WTC11 (cell line): ENCODE measurements around the gene SCNM1. TPM values are rescaled to one million over a fixed set of nuclear protein-coding genes. Genes with fewer than 3 reads are reported as not detected.

Experiments used
- ATAC-seq: fragments of 200-7000 bp; cut with Tn5 transposase; 2 replicates; pipeline ENCODE4 v1.10.0; 2021; ENCODE audit warnings: mild to moderate bottlenecking, moderate library complexity
- CTCF ChIA-PET: fragments of 300-600 bp; sonication (Branson Sonifier 250); formaldehyde crosslinking; loops from one replicate; lab custom pipeline; 2021; ENCODE audit warnings: antibody characterized with exemption; lab: Charles Lee
- POLR2A ChIA-PET: fragments of 350-600 bp; sonication (Branson Sonifier 250); formaldehyde crosslinking; loops from one replicate; lab custom pipeline; 2021; ENCODE audit warnings: antibody characterized with exemption; lab: Charles Lee
- DNase-seq: peaks from one replicate; pipeline ENCODE4 v3.0.0; 2021; ENCODE audit warnings: low spot score
- H3K27ac Mint-ChIP-seq: 2 replicates; pipeline ENCODE4 v1.8.0; 2021; ENCODE audit warnings: mixed read lengths
- H3K27me3 Mint-ChIP-seq: 2 replicates; pipeline ENCODE4 v1.8.0; 2021; ENCODE audit warnings: low read depth, mild to moderate bottlenecking, moderate library complexity, mixed read lengths
- H3K36me3 Mint-ChIP-seq: 2 replicates; pipeline ENCODE4 v1.8.0; 2021; ENCODE audit warnings: mixed read lengths
- H3K4me1 Mint-ChIP-seq: 2 replicates; pipeline ENCODE4 v1.8.0; 2022; ENCODE audit warnings: mixed read lengths
- H3K4me3 Mint-ChIP-seq: 2 replicates; pipeline ENCODE4 v1.8.0; 2021; ENCODE audit warnings: mild to moderate bottlenecking, moderate library complexity, mixed read lengths
- H3K9me3 Mint-ChIP-seq: 2 replicates; pipeline ENCODE4 v1.8.0; 2021; ENCODE audit warnings: mixed read lengths
- CTCF ChIP-seq: fragments of 200-600 bp; IDR thresholded peaks from 2 replicates; pipeline ENCODE4 v1.8.0; 2022; ENCODE audit warnings: antibody characterized with exemption
- E2F4 ChIP-seq: sonication (generic); formaldehyde crosslinking; IDR thresholded peaks from 2 replicates; pipeline ENCODE4 v1.8.1; 2022; ENCODE audit warnings: low read depth, mild to moderate bottlenecking, moderate library complexity, missing genetic modification reagents, borderline replicate concordance
- E2F5 ChIP-seq: sonication (generic); formaldehyde crosslinking; IDR thresholded peaks from 2 replicates; pipeline ENCODE4 v1.8.1; 2022; ENCODE audit warnings: mild to moderate bottlenecking, moderate library complexity, missing genetic modification reagents
- GABPB1 ChIP-seq: sonication (generic); formaldehyde crosslinking; IDR thresholded peaks from 2 replicates; pipeline ENCODE4 v1.8.1; 2023; ENCODE audit warnings: mild to moderate bottlenecking, missing genetic modification reagents
- IRF1 ChIP-seq: sonication (generic); formaldehyde crosslinking; IDR thresholded peaks from 2 replicates; pipeline ENCODE4 v1.8.0; 2023; ENCODE audit warnings: missing genetic modification reagents
- JUN ChIP-seq: sonication (generic); formaldehyde crosslinking; IDR thresholded peaks from 2 replicates; pipeline ENCODE4 v1.8.0; 2023; ENCODE audit warnings: mild to moderate bottlenecking, missing genetic modification reagents
- MAX ChIP-seq: sonication (generic); formaldehyde crosslinking; IDR thresholded peaks from 2 replicates; pipeline ENCODE4 v1.8.0; 2022; ENCODE audit warnings: mild to moderate bottlenecking, missing genetic modification reagents
- MYBL2 ChIP-seq: sonication (generic); formaldehyde crosslinking; IDR thresholded peaks from 2 replicates; pipeline ENCODE4 v1.8.1; 2023; ENCODE audit warnings: mild to moderate bottlenecking, moderate library complexity, missing genetic modification reagents
- NFYB ChIP-seq: sonication (generic); formaldehyde crosslinking; conservative IDR thresholded peaks from 2 replicates; pipeline ENCODE4 v1.8.0; 2022; ENCODE audit warnings: low read depth, missing genetic modification reagents
- SMAD4 ChIP-seq: sonication (generic); formaldehyde crosslinking; IDR thresholded peaks from 2 replicates; pipeline ENCODE4 v1.8.0; 2022; ENCODE audit warnings: mild to moderate bottlenecking, missing genetic modification reagents
- SOX15 ChIP-seq: fragments of 250-450 bp; sonication (Bioruptor Pico); IDR thresholded peaks from 2 replicates; pipeline ENCODE4 v1.9.0; 2021; ENCODE audit warnings: mild to moderate bottlenecking
- TEAD4 ChIP-seq: sonication (generic); formaldehyde crosslinking; IDR thresholded peaks from 2 replicates; pipeline ENCODE4 v1.8.0; 2022; ENCODE audit warnings: mild to moderate bottlenecking, missing genetic modification reagents
- ZBTB21 ChIP-seq: sonication (generic); formaldehyde crosslinking; IDR thresholded peaks from 2 replicates; pipeline ENCODE4 v1.8.1; 2023; ENCODE audit warnings: mild to moderate bottlenecking, missing genetic modification reagents, borderline replicate concordance
- ZNF263 ChIP-seq: sonication (generic); formaldehyde crosslinking; IDR thresholded peaks from 2 replicates; pipeline ENCODE4 v1.8.1; 2022; ENCODE audit warnings: low read depth, mild to moderate bottlenecking, moderate library complexity, missing genetic modification reagents
- ZNF396 ChIP-seq: fragments of 250-450 bp; sonication (Bioruptor Pico); IDR thresholded peaks from 2 replicates; pipeline ENCODE4 v1.8.0; 2021; ENCODE audit warnings: mild to moderate bottlenecking, moderate library complexity, borderline replicate concordance
- total RNA-seq: library from RNA; stranded (reverse); gene quantifications from 3 replicates; pipeline ENCODE4 v1.2.3, GENCODE V29; 2021

The SCNM1 gene
- total RNA-seq, 1 experiment from 2014 or later: 45.3 TPM

GRCh38 chr1:151196292-151196800, 30.4 kb downstream of the SCNM1 start:
- POLR2A ChIA-PET: no interaction called here
- no peak overlapping the region for H3K4me3 Mint-ChIP-seq

GRCh38 chr1:151197863-151198253, 31.9 kb downstream of the SCNM1 start:
- Mint-ChIP-seq H3K9me3 (no peaks in the 10 kb centered on the region), H3K36me3 (peaks cover 14% of the 10 kb centered on the region), H3K4me3 (peak overlapping the region; percentile 99), H3K27me3 (no peaks in the 10 kb centered on the region; the same call in 1 of the 2 replicates), H3K27ac (peak overlapping the region; percentile 99), H3K4me1 (peaks cover 25% of the 10 kb centered on the region)
- TF ChIP-seq E2F5 (CRISPR knock-in tag) (no peak), NFYB (no peak), ZBTB21 (no peak), MYBL2 (CRISPR knock-in tag) (no peak), E2F4 (CRISPR knock-in tag) (no peak), GABPB1 (no peak), TEAD4 (CRISPR knock-in tag) (no peak), JUN (CRISPR knock-in tag) (no peak), CTCF (no peak), MAX (CRISPR knock-in tag) (no peak), ZNF263 (CRISPR knock-in tag) (no peak), SMAD4 (no peak), SOX15 (CRISPR knock-in tag) (no peak)
- ChIA-PET CTCF (interaction anchor here (1.9 to 2.0 kb wide), 2 partner anchors 54 to 57 kb away, joined by 4 to 7 read pairs; partner anchors contain the start of gene PSMD4), POLR2A (no interaction called here)
- DNase-seq: no peak
- ATAC-seq: no peak

More at GRCh38 chr1:151196292-151196800, 30.4 kb downstream of the SCNM1 start:
- DNase-seq: peak; percentile 35
- TF ChIP-seq CTCF (0 out of 2 replicates have a peak, but pooled peaks have one; percentile 17), IRF1 (no peak), ZNF396 (no peak)
- H3K27ac Mint-ChIP-seq: peak overlapping the region; percentile 95
- H3K36me3 Mint-ChIP-seq: peaks cover 4% of the 10 kb centered on the region; the same call in 1 of the 2 replicates
- ATAC-seq: peak; percentile 23
- H3K9me3 Mint-ChIP-seq: no peaks in the 10 kb centered on the region
- no peaks in the 10 kb centered on the region; the same call in 1 of the 2 replicates for H3K27me3 Mint-ChIP-seq
- peaks cover 25% of the 10 kb centered on the region for H3K4me1 Mint-ChIP-seq
- CTCF ChIA-PET: interaction anchor here (0.7 to 2.0 kb wide), 4 partner anchors 53 to 58 kb away, joined by 3 to 7 read pairs (median 4); partner anchors contain the start of gene PSMD4
